ENCODE data around the gene IL1RAPL2. TPM values are rescaled to one million over a fixed set of nuclear protein-coding genes. Genes with fewer than 3 reads are reported as not detected.

The IL1RAPL2 gene
- total and polyA plus RNA-seq, 11 donors, result 0.08 to 0.16 (median 0.10) TPM; not detected in 8

DNA sequence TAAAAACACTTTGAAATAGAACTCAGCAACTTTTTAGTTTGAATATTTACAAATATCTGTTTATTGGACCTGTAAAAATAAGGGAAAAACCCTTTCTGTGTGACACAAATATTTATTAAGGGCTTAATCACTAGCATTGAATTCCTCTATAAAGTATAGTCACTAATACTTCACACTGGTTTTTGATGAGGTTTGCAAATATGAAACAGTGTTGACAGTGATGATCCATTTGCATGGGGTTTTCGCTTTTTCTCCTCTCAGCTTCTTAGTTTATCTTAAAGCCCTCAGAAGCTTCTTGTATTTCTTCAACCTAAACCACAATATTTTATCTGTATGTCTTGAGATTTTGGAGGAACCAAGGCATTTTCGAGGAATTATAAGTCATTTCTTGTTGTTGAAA, 751.1 kb downstream of the IL1RAPL2 start:
- intact Hi-C loops (cut with DNase I), result no loop called here
- Histone ChIP-seq H3K4me3 (no peak overlapping the region), H3K27me3 (no peaks in the 10 kb centered on the region), H3K9me3 (no peaks in the 10 kb centered on the region), H3K36me3 (no peaks in the 10 kb centered on the region), H3K4me1 (no peaks in the 10 kb centered on the region), H3K27ac (no peak overlapping the region)
- DNase-seq (no peak), ATAC-seq (no peak)
- 74 to 88% (median 81%) methylated on average over 2 of the region's 2 CpGs for WGBS, 4 donors
- TF ChIP-seq POLR2A (IDR thresholded peaks at IDR 0.05), result no peak
- TF ChIP-seq, protein P1, sequence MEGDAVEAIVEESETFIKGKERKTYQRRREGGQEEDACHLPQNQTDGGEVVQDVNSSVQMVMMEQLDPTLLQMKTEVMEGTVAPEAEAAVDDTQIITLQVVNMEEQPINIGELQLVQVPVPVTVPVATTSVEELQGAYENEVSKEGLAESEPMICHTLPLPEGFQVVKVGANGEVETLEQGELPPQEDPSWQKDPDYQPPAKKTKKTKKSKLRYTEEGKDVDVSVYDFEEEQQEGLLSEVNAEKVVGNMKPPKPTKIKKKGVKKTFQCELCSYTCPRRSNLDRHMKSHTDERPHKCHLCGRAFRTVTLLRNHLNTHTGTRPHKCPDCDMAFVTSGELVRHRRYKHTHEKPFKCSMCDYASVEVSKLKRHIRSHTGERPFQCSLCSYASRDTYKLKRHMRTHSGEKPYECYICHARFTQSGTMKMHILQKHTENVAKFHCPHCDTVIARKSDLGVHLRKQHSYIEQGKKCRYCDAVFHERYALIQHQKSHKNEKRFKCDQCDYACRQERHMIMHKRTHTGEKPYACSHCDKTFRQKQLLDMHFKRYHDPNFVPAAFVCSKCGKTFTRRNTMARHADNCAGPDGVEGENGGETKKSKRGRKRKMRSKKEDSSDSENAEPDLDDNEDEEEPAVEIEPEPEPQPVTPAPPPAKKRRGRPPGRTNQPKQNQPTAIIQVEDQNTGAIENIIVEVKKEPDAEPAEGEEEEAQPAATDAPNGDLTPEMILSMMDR (IDR thresholded peaks at IDR 0.05), result no peak

DNA sequence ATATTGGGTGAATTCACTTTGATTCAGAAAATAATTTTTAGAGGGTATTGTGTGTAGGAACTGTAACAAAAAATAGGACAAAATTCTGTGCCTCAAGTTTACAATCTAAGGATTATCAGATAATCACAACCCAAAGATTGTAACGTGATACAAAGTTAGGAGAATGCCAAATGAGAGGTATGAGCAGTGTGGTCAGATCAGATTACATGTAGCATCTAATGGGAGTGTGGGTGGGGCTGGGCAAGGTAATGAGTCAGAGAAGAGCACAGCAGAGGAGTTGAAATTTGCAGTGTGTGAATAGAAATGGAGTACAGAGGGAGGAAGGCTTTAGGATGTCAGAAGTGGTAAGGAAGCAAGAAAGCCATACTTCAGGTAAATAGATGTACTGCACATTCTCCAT, 757.9 kb downstream of the IL1RAPL2 start:
- Histone ChIP-seq H3K4me1 (no peaks in the 10 kb centered on the region), H3K4me3 (no peak overlapping the region), H3K27me3 (peaks cover 0 to 3% (median 0%) of the 10 kb centered on the region in 9 donors), H3K9me3 (peaks cover 0 to 12% (median 0%) of the 10 kb centered on the region in 12 donors), H3K36me3 (no peaks in the 10 kb centered on the region), H3K27ac (no peak overlapping the region)
- DNase-seq, result no peak
- 24 to 35% (median 30%) methylated on average over 1 of the region's 1 CpG for WGBS, 4 donors
- intact Hi-C loops (cut with DNase I), result no loop called here
- ATAC-seq, result no peak
- TF ChIP-seq, protein P1 (IDR thresholded peaks at IDR 0.05), result no peak
- no peak for TF ChIP-seq POLR2A (IDR thresholded peaks at IDR 0.05)

DNA sequence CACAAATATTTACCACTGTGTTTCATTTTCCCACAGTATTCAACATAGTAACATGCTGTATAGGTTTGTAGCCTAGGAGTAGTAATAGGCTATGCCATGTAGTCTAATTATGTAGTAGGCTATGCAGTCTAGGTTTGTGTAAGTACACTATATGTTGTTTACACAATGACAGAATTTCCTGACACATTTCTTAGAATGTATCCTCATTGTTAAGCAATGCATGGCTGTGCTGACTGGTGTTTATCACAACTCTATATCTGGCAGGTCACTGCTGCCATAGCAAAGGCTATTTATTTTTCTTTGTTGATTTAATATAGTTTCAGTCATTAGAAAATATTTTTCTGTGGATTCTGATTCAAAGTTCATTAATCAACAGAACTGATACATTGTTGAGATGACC, 762.8 kb downstream of the IL1RAPL2 start:
- no peak for TF ChIP-seq POLR2A (IDR thresholded peaks at IDR 0.05)
- TF ChIP-seq, protein P1 (IDR thresholded peaks at IDR 0.05), result no peak
- Histone ChIP-seq H3K27ac (no peak overlapping the region), H3K4me3 (no peak overlapping the region), H3K27me3 (peaks cover 0 to 3% (median 0%) of the 10 kb centered on the region in 9 donors), H3K36me3 (no peaks in the 10 kb centered on the region), H3K9me3 (peaks cover 0 to 12% (median 0%) of the 10 kb centered on the region in 12 donors), H3K4me1 (no peaks in the 10 kb centered on the region)
- DNase-seq (no peak), ATAC-seq (no peak)
- intact Hi-C loops (cut with DNase I), result no loop called here

DNA sequence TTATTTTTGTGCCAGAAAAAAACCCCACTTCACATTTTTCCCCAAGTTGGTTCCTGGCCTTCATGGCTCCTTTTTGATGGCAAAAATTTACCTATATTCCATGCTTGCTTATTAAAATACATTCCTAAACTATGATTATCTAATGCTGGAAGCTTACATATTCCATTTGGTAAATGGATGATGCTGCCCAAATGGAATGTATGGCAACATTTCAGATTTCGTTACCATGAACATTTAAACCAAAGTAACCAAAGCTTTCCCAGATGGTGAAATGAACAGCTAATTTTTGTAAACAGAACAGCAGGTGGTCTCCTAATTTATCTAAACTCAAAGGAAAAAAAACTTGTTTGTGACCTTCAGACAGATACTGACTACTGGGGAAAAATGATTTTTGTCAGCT, 765.2 kb downstream of the IL1RAPL2 start:
- Histone ChIP-seq H3K4me1 (no peaks in the 10 kb centered on the region), H3K4me3 (no peak overlapping the region), H3K36me3 (no peaks in the 10 kb centered on the region), H3K27me3 (peaks cover 0 to 3% (median 0%) of the 10 kb centered on the region in 9 donors), H3K27ac (no peak overlapping the region), H3K9me3 (peaks cover 0 to under 1% (median 0%) of the 10 kb centered on the region in 12 donors)
- ATAC-seq (no peak), DNase-seq (no peak)
- intact Hi-C loops (cut with DNase I), result no loop called here
- TF ChIP-seq, protein P1 (IDR thresholded peaks at IDR 0.05), result no peak
- TF ChIP-seq POLR2A (IDR thresholded peaks at IDR 0.05), result no peak
- 63 to 83% (median 70%) methylated on average over 1 of the region's 1 CpG for WGBS, 4 donors

Measured in heart left ventricle (tissue), 16 donors.